ENCODE measurements around the gene DNASE1L3. TPM values are rescaled to one million over a fixed set of nuclear protein-coding genes. Genes with fewer than 3 reads are reported as not detected.

DNASE1L3 gene
- total RNA-seq, 4 donors from 2014 or later = 0.58 to 2.4 (median 1.3) TPM; not detected in 1

DNA sequence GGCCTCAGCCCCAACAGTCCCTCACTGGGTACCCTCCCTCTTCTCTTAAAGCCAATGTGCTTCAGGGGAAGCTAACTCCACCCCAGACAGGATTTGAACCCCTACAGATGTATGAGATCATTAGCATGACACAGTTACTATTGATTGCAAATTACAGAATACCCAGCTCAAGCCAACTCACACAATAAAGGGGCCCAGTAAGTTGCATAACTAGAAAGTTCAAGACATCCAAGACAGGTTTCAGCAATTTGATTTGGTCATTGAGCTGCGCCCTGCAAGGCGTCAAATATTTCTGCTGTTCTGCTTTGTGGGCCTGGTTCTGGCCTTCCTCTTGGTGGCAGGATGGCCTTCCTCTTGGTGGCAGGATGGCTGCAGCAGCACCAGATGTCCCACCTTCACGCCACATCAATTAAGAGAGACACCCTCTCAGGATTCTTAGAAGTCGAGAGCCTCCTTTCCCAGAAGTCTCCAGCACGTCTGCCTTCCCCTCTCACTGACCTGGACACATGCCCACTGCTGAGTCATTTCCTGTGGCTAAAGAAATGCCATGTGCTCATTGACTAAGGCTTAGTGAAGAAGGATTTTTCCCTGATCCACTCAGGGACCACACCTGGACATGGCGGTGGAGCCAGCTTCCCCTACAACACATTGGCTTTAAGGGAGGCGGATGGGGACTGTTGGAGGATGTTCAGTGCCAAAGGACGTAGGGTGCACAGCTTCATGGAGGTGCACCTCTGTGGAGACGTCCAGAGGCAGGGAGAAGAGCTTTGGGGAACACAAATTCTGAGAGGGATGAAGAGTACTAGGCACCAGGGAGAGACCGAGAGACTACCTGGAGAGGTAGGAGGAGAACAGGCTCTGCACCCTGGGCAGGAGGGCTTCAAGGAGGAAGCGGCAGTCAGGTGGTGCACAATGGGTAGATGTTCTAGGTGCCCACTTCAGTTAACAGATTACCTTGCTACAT lies 49.1 kb downstream of the DNASE1L3 start:
- no peaks in the 10 kb centered on the region for H3K9me3 ChIP-seq
- WGBS, 2 donors (ENCODE audit: low coverage in 1 of 2) = 81% methylated on average over 7 of the region's 11 CpGs; no CpG with 5 or more reads in 1 of the 2 donors
- peak; percentile 54 for ATAC-seq
- peaks cover 0 to 91% of the 10 kb centered on the region in 2 donors for H3K36me3 ChIP-seq
- H3K4me1 ChIP-seq = peaks cover 0 to 76% (median 15%) of the 10 kb centered on the region in 3 donors
- H3K27ac ChIP-seq = peak overlapping the region; percentile 29 to 81 (median 72)
- no peaks in the 10 kb centered on the region for H3K27me3 ChIP-seq
- H3K4me3 ChIP-seq = no peak overlapping the region
- no peak for TF ChIP-seq POLR2A (IDR thresholded peaks at IDR 0.05)
- TF ChIP-seq EP300 (IDR thresholded peaks at IDR 0.05) = no peak
- peak; percentile 94 for TF ChIP-seq POLR2AphosphoS5 (IDR thresholded peaks at IDR 0.05)

DNA sequence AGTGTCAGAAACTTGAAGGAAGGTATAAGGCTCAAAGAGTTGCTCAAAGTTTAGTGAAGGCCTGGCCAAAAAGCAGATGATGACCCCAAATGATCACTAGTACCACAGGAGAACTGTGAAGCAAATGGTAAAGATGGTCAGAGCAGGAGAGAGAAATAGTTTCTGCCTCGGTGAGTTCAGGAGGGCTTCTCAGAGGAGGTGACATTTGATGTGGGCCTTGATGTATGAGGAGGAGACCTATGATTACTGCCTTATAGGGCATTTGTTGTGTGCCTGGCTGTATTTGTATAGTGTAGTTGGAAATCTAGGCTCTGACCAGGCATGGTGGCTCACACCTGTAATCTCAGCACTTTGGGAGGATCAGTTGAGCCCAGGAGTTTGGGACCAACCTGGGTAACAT lies 50.4 kb downstream of the DNASE1L3 start:
- no peak overlapping the region for H3K4me3 ChIP-seq
- H3K4me1 ChIP-seq = peaks cover 0 to 66% (median 11%) of the 10 kb centered on the region in 3 donors
- TF ChIP-seq, protein P1, sequence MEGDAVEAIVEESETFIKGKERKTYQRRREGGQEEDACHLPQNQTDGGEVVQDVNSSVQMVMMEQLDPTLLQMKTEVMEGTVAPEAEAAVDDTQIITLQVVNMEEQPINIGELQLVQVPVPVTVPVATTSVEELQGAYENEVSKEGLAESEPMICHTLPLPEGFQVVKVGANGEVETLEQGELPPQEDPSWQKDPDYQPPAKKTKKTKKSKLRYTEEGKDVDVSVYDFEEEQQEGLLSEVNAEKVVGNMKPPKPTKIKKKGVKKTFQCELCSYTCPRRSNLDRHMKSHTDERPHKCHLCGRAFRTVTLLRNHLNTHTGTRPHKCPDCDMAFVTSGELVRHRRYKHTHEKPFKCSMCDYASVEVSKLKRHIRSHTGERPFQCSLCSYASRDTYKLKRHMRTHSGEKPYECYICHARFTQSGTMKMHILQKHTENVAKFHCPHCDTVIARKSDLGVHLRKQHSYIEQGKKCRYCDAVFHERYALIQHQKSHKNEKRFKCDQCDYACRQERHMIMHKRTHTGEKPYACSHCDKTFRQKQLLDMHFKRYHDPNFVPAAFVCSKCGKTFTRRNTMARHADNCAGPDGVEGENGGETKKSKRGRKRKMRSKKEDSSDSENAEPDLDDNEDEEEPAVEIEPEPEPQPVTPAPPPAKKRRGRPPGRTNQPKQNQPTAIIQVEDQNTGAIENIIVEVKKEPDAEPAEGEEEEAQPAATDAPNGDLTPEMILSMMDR (IDR thresholded peaks at IDR 0.05) = no peak
- TF ChIP-seq EP300 (IDR thresholded peaks at IDR 0.05) = no peak
- no peak for TF ChIP-seq POLR2A (IDR thresholded peaks at IDR 0.05)
- TF ChIP-seq POLR2AphosphoS5 (IDR thresholded peaks at IDR 0.05) = no peak
- no peak for ATAC-seq
- H3K9me3 ChIP-seq = no peaks in the 10 kb centered on the region
- 100% methylated on average over 1 of the region's 1 CpG; no CpG with 5 or more reads in 1 of the 2 donors for WGBS, 2 donors (ENCODE audit: low coverage in 1 of 2)
- H3K36me3 ChIP-seq = peaks cover 0 to 91% of the 10 kb centered on the region in 2 donors
- peak overlapping the region in 3 of 4 donors; percentile 71 to 81 (median 74) for H3K27ac ChIP-seq
- no peaks in the 10 kb centered on the region for H3K27me3 ChIP-seq

DNA sequence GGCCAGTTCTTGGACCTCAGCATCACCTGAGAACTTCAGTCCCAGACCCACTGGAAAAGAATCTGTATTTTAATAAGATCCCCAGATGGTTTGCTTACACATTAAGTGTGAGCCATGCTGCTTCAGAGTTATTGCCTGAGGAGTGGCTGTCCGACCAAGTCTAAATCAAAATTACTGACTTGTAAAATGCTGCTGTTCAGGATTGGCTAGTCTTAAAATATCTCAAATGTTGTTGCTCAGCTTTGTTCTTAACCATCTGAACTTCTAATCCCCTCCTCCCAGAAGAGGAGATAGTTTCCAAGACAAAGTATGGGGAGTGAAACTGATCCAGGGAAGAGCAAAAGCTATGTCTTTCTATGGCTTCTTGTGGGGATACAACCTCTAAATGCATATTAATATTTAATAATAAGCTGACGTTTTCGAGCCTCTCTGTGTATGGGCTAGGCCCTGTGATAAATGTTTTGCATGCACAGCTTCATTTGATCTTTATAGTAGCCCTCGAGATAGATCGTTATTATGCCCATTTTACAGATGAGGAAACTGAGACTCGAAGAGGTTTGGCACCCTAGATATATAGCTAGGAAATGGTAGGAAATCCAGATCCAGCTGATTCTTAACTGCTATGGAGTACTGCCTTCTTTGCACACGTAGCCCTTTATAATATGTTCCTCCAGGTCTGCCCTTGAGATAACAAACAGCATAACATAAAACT lies 52.2 kb downstream of the DNASE1L3 start:
- Histone ChIP-seq H3K36me3 (peaks cover 0 to 91% of the 10 kb centered on the region in 2 donors), H3K27me3 (no peaks in the 10 kb centered on the region), H3K27ac (peak overlapping the region in 3 of 4 donors; percentile 23 to 81 (median 25)), H3K4me1 (peaks cover 0 to 48% (median under 1%) of the 10 kb centered on the region in 3 donors), H3K4me3 (no peak overlapping the region), H3K9me3 (no peaks in the 10 kb centered on the region)
- TF ChIP-seq, protein P1 (IDR thresholded peaks at IDR 0.05) = no peak
- TF ChIP-seq POLR2AphosphoS5 (IDR thresholded peaks at IDR 0.05) (no peak), EP300 (IDR thresholded peaks at IDR 0.05) (no peak), POLR2A (IDR thresholded peaks at IDR 0.05) (no peak)
- 87% methylated on average over 7 of the region's 7 CpGs for WGBS, 2 donors (ENCODE audit: low coverage in 1 of 2)
- no peak for ATAC-seq

DNA sequence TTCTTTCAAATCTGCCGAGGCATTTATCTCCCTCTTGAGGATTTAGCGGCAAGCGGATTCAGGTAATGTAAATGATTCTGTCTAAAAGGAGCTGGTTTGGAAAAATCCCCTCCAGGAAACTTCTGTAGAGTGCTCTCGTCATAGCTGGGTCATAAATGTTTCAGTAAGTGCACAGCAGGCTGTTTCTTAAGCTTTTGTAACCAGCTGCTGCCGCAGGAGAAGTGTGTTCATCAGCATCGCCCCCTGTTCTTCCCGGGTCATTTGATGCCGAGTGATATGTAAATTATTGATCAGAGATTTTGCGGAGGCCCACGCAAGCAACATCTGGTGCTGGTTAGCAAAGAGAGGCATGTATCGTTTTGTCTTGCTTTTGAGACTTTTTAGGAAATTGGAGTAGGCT lies 53.1 kb downstream of the DNASE1L3 start:
- Histone ChIP-seq H3K36me3 (peaks cover 0 to 91% of the 10 kb centered on the region in 2 donors), H3K4me3 (no peak overlapping the region), H3K4me1 (peaks cover 0 to 39% (median 0%) of the 10 kb centered on the region in 3 donors), H3K27ac (peak overlapping the region in 3 of 4 donors; percentile 22 to 81 (median 39)), H3K9me3 (no peaks in the 10 kb centered on the region), H3K27me3 (no peaks in the 10 kb centered on the region)
- TF ChIP-seq POLR2AphosphoS5 (IDR thresholded peaks at IDR 0.05) = no peak
- no peak for TF ChIP-seq POLR2A (IDR thresholded peaks at IDR 0.05)
- TF ChIP-seq EP300 (IDR thresholded peaks at IDR 0.05) = no peak
- TF ChIP-seq, protein P1 (IDR thresholded peaks at IDR 0.05) = no peak
- no peak for ATAC-seq
- 84 to 87% methylated on average over 9 to 11 of the region's 11 CpGs for WGBS, 2 donors (ENCODE audit: low coverage in 1 of 2)

DNA sequence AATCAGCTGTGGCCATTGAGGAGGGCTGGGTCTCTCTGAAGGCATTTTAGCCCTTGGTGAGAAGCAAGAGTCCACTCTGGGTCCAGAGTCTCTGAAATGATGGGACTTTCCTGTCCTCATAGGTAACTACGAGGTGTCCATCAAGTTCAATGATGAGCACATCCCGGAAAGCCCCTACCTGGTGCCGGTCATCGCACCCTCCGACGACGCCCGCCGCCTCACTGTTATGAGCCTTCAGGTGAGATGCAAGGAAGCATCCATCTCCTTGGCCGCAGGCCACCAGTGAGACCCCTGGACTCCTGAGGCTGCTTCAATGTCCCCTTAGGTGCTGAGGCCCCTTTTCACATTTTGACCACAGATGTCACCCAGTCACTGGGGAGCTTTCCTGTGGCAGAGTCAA lies 54.9 kb downstream of the DNASE1L3 start:
- ATAC-seq = no peak
- WGBS, 2 donors (ENCODE audit: low coverage in 1 of 2) = no CpG with 5 or more reads among the region's 10 CpGs
- no peak overlapping the region for H3K4me3 ChIP-seq
- peaks cover 0 to 98% of the 10 kb centered on the region in 2 donors for H3K36me3 ChIP-seq
- no peaks in the 10 kb centered on the region for H3K9me3 ChIP-seq
- H3K27me3 ChIP-seq = no peaks in the 10 kb centered on the region
- TF ChIP-seq EP300 (IDR thresholded peaks at IDR 0.05) = no peak
- no peak for TF ChIP-seq POLR2AphosphoS5 (IDR thresholded peaks at IDR 0.05)
- TF ChIP-seq, protein P1 (IDR thresholded peaks at IDR 0.05) = no peak
- TF ChIP-seq POLR2A (IDR thresholded peaks at IDR 0.05) = no peak
- peak overlapping the region in 1 of 4 donors; percentile 81 for H3K27ac ChIP-seq
- H3K4me1 ChIP-seq = peaks cover 0 to 40% (median 0%) of the 10 kb centered on the region in 3 donors

All from gastroesophageal sphincter (tissue), 4 donors.